ENCODE results near the gene LMCD1. TPM values are rescaled to one million over a fixed set of nuclear protein-coding genes. Genes with fewer than 3 reads are reported as not detected.

LMCD1 gene
- total RNA-seq, 2 experiments from 2014 or later = 0.47 TPM; not detected in 1

GRCh38 chr3:8503461-8503860 lies 1.8 kb downstream of the LMCD1 start:
- H3K9me2 ChIP-seq (ENCODE audit: insufficient read depth, low read length) = no peaks in the 10 kb centered on the region
- no peaks in the 10 kb centered on the region for H3K79me2 ChIP-seq (ENCODE audit: insufficient read depth, low read depth, low read length)
- TF ChIP-seq CTCF (conservative IDR thresholded peaks at IDR 0.05; ENCODE audit: low read length) (no peak), EZH2phosphoT487 (IDR thresholded peaks at IDR 0.05; ENCODE audit: borderline replicate concordance, low read depth, low read length) (no peak)
- peaks cover 64% of the 10 kb centered on the region for H3K4me1 ChIP-seq (ENCODE audit: insufficient read depth, low read length, poor library complexity, severe bottlenecking)
- H3K27ac ChIP-seq (ENCODE audit: low read depth, low read length, poor library complexity, severe bottlenecking) = peak overlapping the region; percentile 14
- H3K9me3 ChIP-seq (ENCODE audit: low read length) = no peaks in the 10 kb centered on the region
- peak overlapping the region; percentile 47; the same call in 1 of the 2 replicates for H3K4me2 ChIP-seq (ENCODE audit: low read length)
- DNase-seq (ENCODE audit: low spot score) = no peak
- H4K20me1 ChIP-seq (ENCODE audit: insufficient read depth, low read length) = no peaks in the 10 kb centered on the region
- no TSS peak for BruUV-seq (replicated peaks)
- ChIA-PET CTCF (ENCODE audit: unreplicated experiment) (no interaction called here), POLR2A (no interaction called here)
- peak overlapping the region; percentile 81 for H2AFZ ChIP-seq (ENCODE audit: low read length)
- no peak overlapping the region for H3K4me3 ChIP-seq (ENCODE audit: low read depth, low read length, poor library complexity, severe bottlenecking)
- no peaks in the 10 kb centered on the region for H3K36me3 ChIP-seq (ENCODE audit: insufficient read depth, low read length)
- intact Hi-C loops (cut with micrococcal nuclease; ENCODE audit: unreplicated experiment) = no loop called here

- Histone ChIP-seq H3K4me3 (ENCODE audit: low read depth, low read length, poor library complexity, severe bottlenecking) (peak overlapping the region; percentile 11), H4K20me1 (ENCODE audit: insufficient read depth, low read length) (no peaks in the 10 kb centered on the region), H3K4me2 (ENCODE audit: low read length) (peak overlapping the region; percentile 47), H2AFZ (ENCODE audit: low read length) (peak overlapping the region; percentile 81), H3K4me1 (ENCODE audit: insufficient read depth, low read length, poor library complexity, severe bottlenecking) (peaks cover 64% of the 10 kb centered on the region), H3K27ac (ENCODE audit: low read depth, low read length, poor library complexity, severe bottlenecking) (peak overlapping the region; percentile 14), H3K36me3 (ENCODE audit: insufficient read depth, low read length) (no peaks in the 10 kb centered on the region), H3K79me2 (ENCODE audit: insufficient read depth, low read depth, low read length) (no peaks in the 10 kb centered on the region), H3K9me2 (ENCODE audit: insufficient read depth, low read length) (no peaks in the 10 kb centered on the region), H3K9me3 (ENCODE audit: low read length) (no peaks in the 10 kb centered on the region)
- TF ChIP-seq EZH2phosphoT487 (IDR thresholded peaks at IDR 0.05; ENCODE audit: borderline replicate concordance, low read depth, low read length) (no peak), CTCF (conservative IDR thresholded peaks at IDR 0.05; ENCODE audit: low read length) (0 out of 2 replicates have a peak, but pooled peaks have one; percentile 29)
- DNase-seq (ENCODE audit: low spot score) = peak; percentile 12
- CTCF ChIA-PET (ENCODE audit: unreplicated experiment) = no interaction called here
- POLR2A ChIA-PET = no interaction called here
- BruUV-seq (replicated peaks) = no TSS peak
- intact Hi-C loops (cut with micrococcal nuclease; ENCODE audit: unreplicated experiment) = no loop called here
These were observed 2.4 kb downstream of the LMCD1 start for GRCh38 chr3:8503871-8504610.

- H3K4me3 ChIP-seq (ENCODE audit: low read depth, low read length, poor library complexity, severe bottlenecking) = peak overlapping the region; percentile 11
- POLR2A ChIA-PET = no interaction called here
- peak overlapping the region; percentile 47 for H3K4me2 ChIP-seq (ENCODE audit: low read length)
- no peaks in the 10 kb centered on the region for H3K79me2 ChIP-seq (ENCODE audit: insufficient read depth, low read depth, low read length)
- peak overlapping the region; percentile 14 for H3K27ac ChIP-seq (ENCODE audit: low read depth, low read length, poor library complexity, severe bottlenecking)
- no peak for TF ChIP-seq CTCF (conservative IDR thresholded peaks at IDR 0.05; ENCODE audit: low read length)
- TF ChIP-seq EZH2phosphoT487 (IDR thresholded peaks at IDR 0.05; ENCODE audit: borderline replicate concordance, low read depth, low read length) = no peak
- no peaks in the 10 kb centered on the region for H3K36me3 ChIP-seq (ENCODE audit: insufficient read depth, low read length)
- no peaks in the 10 kb centered on the region for H4K20me1 ChIP-seq (ENCODE audit: insufficient read depth, low read length)
- H3K9me3 ChIP-seq (ENCODE audit: low read length) = no peaks in the 10 kb centered on the region
- H2AFZ ChIP-seq (ENCODE audit: low read length) = peak overlapping the region; percentile 81; the same call in 1 of the 2 replicates
- DNase-seq (ENCODE audit: low spot score) = no peak
- intact Hi-C loops (cut with micrococcal nuclease; ENCODE audit: unreplicated experiment) = no loop called here
- BruUV-seq (replicated peaks) = no TSS peak
- CTCF ChIA-PET (ENCODE audit: unreplicated experiment) = no interaction called here
- peaks cover 64% of the 10 kb centered on the region for H3K4me1 ChIP-seq (ENCODE audit: insufficient read depth, low read length, poor library complexity, severe bottlenecking)
- no peaks in the 10 kb centered on the region for H3K9me2 ChIP-seq (ENCODE audit: insufficient read depth, low read length)
These were observed 3.0 kb downstream of the LMCD1 start for GRCh38 chr3:8504611-8504973.
